Hematopoietic multipotent progenitor cell treated with erythropoietin and hydrocortisone succinate and interleukin-3 and kit ligand, for 15 days (in vitro differentiated cells): ENCODE results near the gene ADAMTSL4.

Source experiments
- DNase-seq: peaks from one replicate; pipeline ENCODE4 v3.0.0-alpha.2; 2015; ENCODE audit warnings: low spot score

The ADAMTSL4 gene

DNA sequence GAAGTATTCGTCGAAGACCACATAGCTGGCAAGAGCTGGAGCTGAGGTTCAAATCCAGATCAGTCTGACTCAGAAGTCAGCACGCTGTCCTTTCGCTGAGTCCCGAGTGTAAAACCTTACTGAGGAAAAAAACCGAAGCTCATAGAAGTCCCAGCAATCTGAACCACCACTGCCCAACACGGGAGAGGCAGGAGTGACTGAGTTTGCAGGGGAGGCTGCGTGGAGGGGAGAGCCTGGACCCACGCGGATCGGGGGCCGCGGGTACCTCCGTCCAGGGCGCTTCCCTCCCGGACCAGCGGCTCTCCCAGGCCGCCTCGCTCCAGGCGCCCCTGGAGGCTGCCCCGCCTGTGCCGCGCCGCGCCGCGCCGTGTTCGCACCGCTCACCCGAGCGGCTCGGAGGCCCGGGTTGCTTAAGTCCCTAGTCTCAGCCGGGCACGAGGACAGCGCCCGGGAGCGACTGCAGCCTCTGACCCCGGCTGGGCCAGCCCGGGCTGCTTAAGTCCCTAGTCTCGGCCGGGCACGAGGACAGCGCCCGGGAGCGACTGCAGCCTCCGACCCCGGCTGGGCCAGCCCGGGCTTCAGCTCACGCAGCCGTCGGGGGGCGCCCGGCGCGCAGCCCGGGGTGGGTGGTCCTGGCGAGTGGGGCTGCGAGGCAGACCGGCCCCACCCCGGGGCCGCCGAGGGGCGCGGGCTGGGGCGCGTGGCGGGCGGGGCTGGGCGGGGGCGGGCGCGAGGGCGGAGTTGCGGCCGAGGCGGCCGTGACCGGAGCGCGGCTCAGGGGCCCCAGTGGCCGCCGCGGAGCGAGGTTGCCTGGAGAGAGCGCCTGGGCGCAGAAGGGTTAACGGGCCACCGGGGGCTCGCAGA lies at the start of gene ADAMTSL4:
Gene ADAMTSL4 (plus strand): TSS at position 777 of the 864 bp plus-strand sequence. CDS start 2,881 bp downstream, outside the sequence.
- DNase-seq = peak; percentile 24

DNA sequence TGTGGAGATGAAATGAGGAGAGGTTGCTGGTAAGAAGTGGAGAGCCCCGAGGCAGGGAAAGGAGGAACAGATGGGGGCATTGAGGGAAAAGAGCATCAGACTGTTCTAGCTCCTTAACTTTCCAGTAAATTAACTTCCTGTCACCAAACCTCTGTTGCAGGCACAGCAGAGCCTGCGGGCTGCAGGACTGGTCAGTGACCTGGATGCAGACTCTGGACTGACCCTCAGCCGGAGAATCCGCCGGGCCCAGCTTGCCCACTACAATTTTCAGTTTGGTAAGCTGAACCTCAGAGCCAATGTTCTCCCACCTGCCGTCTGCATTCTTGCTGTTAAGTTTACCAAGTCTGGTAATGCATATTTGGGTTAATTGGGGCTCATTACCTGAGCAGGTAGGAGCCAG lies 43.8 kb upstream of the ADAMTSL4 start:
- no peak for DNase-seq

DNA sequence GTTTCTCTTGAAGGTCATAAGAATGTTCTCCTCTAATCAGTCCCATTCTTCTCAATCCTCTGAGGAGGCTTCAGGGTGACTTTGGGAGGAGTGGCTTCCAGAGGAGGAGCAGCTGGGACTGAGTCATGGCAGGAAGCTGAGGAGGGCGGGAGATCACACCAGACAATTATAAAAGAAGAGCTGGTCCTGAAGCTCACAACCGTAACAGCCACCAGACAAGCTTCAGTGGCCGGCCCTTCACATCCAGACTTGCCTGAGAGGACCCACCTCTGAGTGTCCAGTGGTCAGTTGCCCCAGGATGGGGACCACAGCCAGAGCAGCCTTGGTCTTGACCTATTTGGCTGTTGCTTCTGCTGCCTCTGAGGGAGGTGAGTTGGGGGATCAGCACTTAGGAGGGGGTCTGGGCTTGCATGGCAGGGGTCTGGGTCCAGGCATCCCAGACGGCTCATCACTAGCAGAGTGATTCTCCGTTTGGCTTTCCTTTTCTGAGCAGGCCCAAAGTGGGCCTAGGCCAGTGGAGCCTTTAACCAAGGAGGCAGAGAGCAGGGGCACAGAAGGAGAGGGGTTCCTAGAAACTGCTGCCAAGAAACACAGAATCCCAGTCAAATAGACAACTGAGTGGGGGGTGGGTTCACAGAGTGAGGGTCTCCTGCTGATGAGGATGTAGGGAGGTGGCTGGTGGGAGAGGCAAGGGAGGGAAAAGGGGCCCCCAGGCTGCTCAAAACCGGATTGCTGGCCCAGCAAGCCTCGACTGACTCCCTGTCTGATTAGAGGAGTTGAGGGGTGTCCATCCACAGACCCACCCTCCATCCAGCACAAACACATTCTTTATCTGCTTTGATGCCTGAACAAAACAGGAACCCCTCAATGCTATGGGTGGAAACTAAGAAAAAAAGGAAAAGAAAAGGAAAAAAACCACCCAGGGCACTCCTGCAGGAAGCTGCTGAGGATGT lies 41.0 kb upstream of the ADAMTSL4 start, which contains the start of gene ECM1:
Gene ECM1 (plus strand): TSS at position 198 of the 953 bp plus-strand sequence. CDS start 101 bp downstream, at position 299.
- DNase-seq = no peak

DNA sequence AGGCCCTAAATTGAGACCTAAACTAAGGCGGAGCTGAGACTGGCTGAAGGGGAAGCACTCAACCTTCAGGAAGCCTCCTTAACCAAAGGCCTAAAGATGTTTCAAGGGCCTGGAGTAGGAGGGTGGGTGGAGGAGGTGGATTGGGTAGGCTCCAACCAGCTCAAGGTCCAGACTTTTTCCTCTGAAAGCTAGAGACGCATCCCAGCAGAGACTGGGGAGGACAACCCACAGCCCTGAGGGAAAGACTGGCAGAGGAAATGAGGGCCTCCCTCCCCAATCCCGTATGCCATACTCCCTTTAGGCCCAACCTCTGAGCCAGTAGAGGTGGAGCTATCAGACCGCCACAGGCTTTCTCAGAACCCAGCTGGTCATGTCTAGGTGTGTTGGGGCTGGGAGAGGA lies 40.2 kb upstream of the ADAMTSL4 start:
- DNase-seq = no peak

DNA sequence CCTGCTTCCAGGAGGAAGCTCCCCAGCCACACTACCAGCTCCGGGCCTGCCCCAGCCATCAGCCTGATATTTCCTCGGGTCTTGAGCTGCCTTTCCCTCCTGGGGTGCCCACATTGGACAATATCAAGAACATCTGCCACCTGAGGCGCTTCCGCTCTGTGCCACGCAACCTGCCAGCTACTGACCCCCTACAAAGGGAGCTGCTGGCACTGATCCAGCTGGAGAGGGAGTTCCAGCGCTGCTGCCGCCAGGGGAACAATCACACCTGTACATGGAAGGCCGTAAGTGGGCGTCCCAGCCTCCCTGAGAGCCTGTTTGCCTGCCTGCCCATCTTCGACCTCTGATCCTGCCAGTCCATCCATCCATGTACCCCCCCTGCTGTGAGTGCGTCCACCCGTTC lies 37.7 kb upstream of the ADAMTSL4 start:
- no peak for DNase-seq

DNA sequence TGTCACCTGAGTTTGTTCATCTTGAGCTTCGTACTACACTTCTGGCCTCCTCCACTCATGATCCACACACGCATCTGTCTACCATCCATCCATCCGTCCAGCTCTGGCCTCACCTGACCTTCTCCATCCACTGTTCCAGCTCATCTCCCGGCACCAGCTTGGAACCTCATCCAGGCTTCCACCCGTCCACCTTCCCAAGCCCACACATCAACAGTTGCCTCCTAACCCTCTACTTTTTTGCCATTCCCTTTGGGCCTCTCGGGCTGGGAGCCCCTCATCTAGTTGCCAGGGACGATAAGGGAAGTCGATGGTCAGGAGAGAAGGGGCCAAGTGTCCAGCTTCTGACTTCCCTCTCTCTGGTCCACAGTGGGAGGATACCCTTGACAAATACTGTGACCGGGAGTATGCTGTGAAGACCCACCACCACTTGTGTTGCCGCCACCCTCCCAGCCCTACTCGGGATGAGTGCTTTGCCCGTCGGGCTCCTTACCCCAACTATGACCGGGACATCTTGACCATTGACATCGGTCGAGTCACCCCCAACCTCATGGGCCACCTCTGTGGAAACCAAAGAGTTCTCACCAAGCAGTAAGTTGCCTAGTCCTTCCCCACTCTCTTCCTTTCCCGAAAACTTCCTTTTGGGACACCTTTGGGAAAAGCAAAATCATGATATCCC lies 37.1 kb upstream of the ADAMTSL4 start:
- no peak for DNase-seq

DNA sequence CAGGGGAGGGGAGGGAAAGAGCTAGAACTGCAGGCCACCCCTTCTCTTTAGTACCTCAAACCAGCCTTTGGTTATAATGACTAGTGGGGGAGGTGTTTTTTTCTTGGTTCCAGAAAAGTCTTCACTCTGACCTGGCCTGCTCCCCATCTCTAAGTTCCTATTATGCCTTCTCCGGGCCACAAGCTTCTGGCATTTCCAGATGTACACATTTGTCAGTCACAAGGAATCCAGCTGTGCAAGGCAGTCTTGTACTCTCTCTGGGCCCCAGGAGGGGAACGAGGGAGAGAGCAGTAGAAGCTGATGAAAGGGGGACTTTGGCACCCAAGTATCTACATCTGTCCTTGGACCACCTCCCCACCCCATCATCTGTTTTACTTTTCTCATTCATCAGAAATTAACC lies 36.4 kb upstream of the ADAMTSL4 start:
- no peak for DNase-seq

DNA sequence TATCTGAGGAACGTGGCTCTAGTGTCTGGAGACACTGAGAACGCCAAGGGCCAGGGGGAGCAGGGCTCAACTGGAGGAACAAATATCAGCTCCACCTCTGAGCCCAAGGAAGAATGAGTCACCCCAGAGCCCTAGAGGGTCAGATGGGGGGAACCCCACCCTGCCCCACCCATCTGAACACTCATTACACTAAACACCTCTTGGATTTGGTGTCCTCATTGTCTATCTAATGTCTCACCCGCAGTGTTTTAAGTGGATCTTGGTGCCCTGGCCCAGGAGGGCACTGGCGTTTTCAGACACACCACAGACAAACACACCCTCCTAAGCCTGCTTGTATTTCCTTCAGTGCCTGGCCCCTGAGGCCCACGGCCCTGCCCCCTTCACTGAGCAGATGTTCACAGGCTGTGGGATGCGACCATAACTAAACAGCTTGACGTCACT lies 35.8 kb upstream of the ADAMTSL4 start:
- DNase-seq = peak; percentile 62

DNA sequence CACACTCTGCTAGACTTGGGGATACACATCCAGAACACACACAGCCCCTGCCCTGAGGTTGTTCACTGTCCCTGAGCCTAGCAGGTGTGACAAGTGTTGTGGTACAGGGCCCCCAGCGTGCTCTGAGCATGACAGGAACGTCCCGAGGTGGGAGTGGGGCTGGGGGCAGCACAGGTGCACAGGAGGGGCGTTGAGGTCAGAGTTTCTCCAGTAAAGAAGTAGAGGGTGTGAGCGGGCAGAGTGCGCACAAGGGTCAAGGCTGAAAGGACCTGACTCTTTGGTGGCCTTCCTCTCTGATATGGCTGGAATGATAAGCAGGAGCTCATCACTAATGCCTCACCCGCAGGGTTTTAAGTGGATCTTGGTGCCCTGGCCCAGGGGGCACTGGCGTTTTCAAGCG lies 34.9 kb upstream of the ADAMTSL4 start:
- DNase-seq = no peak

DNA sequence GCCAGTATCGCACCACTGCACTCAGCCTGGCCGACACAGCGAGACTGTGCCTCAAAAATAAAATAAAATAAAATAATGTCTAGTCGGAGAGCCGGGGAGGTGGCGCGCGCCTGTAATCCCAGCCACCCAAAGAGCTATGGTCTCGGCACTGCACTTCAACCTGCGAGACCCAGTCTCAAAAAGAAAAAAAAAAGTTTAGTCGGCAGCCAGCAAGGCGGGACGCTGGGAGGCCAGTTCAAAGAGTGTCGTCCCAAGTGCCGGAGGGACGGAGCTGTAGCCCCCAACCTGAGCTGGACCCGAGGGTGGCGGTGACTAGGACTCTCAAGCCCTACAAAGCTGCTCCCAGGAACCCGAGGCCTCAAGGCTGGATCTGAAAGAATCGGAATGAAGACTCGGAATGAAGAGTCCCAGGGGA lies 34.3 kb upstream of the ADAMTSL4 start:
- no peak for DNase-seq

DNA sequence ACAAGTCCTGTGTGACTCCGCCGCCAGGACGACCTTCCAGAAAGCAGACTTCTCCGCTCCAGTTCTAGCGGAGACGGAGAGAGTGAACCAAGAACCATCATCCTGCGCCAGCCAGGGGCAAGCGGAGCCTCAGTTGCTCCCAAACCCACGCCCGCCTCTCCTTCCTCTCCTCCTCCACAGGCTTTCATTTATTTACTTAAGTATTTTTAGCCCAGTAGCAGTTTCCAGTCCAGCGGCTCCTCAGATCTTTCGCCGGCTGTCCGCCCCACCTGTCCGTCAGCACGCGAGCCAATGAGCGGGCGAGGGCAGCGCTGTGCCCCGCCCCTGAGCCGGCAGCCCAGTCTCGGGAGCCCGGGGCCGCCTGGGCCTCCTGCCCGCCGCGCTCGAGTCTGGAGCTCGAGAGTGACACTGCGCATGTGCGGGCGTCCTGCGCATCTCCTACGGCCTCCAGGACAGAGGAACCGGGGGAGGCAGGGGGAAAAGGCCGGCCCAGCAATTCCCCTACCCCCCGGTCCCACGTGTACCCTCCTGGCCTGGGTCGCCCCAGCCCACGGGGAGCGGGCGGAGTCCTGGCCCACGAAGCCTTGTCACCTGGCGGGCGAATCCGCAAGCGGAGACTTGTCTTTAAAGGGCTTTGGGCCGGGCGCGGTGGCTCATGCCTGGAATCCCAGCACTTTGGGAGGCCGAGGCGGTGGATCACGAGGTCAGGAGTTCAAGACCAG lies 33.7 kb upstream of the ADAMTSL4 start, which contains the start of gene FALEC:
Gene FALEC (plus strand): TSS at position 425 of the 722 bp plus-strand sequence.
- peak; percentile 96 for DNase-seq

DNA sequence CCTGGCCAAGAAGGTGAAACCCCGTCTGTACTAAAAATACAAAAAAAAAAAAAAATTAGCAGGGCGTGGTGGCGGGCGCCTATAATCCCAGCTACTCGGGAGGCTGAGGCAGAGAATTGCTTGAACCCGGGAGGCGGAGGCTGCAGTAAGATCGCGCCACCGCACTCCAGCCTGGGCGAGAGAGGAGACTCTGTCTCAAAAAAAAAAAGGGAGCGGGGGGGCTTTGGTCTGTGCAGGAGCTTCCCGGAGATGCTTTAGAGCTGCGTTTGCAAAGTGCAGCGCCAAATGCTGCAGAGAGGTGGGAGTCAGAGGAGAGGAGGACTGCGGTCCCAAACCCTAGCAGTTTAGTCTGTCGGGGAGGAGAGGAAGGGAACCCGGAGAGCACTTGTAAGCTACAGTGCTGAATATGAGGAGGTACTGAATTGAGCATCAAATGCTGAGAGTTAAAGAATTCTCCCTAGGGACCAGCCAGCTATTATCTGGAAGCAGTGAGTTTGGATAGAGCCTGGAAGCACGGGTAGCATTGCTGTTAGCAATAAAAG lies 33.1 kb upstream of the ADAMTSL4 start:
- no peak for DNase-seq

DNA sequence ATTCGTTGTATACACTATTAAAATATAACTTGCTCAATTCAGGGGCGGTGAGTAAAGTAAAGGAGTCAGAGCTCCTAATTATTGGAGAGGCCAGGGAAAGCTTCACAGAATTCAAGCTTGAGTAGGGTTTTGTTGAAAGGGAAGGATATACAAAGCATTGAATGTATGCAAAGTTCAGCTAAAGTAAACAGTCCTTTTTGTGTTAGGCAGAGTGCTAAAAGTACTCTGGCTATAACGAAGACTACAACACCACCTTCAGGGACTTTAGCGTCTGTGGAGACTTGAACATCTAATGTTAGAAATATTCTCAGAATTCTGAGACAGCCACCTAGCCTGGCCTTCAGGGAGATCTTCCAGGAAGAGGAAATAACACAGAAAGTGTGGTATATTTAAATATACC lies 32.6 kb upstream of the ADAMTSL4 start:
- no peak for DNase-seq

DNA sequence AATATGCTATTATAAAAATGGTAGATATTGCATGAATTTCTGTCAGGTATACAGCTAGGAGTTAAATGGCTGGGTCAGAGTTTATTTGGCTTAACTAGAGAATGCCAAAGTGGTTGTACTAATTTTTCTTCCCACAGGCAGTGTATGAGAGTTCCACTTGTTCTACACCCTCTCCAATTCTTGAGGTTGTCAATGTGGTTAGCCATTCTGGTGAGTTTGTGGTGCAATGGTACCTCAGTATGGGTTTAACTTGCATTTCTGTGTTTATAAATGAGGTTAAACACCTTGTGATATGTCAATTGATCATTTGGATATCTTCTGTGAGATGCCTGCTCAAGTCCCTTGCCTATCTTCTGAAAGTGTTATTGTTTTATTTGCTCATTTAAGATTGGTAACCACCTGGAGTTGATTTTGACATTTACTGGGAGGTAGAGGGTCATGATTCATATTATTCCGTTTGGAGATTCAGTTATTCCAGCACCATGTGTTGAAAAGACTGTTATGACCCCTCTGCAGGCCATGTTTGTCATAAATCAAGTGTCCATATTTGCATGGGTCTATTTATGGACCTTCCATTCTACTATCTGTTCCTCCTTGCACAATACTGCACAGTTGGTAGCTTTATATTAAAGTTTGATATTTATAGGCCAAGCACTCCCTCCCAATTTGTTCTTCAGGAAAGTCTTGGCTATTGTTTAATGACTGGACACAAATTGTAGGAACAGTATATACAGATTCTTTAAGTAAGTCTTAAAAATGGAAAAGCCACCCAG lies 27.8 kb upstream of the ADAMTSL4 start:
- DNase-seq = no peak

DNA sequence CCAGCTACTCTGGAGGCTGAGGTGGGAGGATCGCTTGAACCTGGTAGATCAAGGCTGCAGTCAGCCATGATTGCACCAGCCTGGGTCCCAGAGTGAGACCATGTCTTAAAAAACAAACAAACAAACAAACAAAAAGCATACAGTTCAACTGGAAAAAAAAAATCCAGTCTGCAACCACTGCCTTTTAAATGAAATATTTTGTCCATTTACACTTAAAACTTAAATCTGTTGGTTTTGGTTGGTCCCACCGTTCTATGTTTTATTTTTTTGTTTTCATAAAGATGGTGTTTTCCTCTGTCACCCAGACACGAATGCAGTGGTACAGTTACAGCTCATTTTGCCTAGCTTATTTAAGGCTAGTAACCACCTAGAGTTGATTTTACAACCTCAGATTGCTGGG lies 23.9 kb upstream of the ADAMTSL4 start:
- DNase-seq = no peak

DNA sequence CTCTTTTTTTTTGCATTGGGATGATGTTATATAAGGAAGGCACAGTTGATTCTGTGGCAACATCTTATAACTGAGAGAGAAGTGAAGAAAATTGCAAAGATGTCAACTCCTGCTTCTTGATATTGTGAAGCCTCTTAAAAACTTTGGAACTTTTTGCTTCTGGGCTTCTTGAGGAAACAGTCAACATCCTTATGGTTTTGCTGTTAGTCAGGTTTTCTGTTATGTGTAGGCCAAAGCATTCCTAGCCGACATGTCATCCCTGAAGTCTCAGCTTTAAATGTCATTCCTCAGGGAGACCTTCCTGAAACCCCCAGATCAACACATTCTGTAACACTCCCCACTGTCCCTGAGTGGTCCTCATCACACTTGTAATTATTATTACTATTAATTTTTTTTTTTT lies 21.0 kb upstream of the ADAMTSL4 start:
- DNase-seq = no peak

DNA sequence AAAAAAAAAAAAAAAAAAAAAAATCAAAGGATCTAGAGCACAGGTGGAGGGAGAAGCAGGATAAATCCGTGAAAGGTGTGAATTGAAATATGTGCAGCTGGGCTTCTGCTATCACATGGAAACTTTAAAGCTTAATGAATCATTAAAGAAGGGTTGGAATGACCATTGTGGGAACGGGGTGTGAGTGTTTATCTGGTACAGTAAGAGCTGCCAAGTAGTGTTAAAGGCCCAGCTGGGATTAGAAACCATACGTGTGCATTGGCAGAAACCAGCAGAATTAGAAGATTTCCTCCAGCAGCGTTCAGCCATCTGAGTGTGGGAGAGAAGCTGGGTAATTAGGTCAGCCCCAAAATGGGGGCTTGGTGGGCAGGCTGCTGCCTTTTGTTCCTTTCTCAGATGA lies 20.2 kb upstream of the ADAMTSL4 start:
- no peak for DNase-seq

DNA sequence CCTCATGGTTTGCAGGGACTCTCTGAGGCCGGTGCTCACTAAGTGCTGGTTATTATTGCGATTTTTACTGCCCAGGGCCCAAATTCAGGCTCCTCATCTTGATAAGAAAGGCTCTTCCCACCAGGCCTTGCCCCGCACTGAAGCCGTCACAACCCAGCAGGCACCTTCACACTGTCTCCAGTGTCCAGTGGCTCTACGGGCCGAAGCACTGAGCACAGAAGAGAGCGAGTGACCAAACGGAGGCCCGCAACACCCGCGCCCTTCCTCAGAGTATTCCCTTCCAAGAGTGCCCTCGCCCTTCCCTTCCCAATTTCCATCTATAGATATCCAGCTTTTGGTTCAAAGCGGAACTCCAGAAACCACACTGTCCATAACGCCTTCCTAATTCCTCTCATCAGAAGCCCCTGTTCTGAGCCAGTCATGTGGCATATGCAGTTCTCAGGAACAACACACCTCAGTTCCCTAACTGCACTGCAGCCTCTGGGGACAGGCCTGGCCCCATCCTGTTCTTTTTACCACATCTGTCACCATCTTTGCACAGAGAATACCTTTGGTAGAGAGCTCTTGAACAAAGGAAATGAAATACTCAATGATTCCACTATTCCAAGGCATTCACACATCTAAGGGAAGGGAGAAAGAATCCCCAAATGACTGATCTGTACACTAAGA lies 18.6 kb upstream of the ADAMTSL4 start:
- DNase-seq = no peak

DNA sequence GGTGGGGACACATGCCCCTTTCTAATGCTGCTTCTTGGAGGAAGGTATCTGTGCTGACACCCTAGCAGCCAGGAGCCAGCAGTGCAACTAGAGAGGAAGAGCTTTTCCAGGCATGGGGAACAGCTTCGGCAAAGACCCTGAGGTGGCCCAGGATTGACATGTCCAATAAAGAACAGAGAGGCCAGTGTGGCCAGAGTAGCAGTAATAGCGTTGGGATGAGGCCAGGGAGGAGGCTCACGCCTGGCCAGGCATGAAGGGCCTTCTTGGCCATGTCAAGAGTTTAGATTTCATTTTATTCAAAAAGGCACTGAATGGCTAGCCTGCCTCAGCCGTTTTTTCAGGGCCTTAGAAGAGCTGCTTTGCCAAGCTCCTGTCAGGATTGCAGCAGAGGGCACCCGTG lies 16.3 kb upstream of the ADAMTSL4 start:
- no peak for DNase-seq

DNA sequence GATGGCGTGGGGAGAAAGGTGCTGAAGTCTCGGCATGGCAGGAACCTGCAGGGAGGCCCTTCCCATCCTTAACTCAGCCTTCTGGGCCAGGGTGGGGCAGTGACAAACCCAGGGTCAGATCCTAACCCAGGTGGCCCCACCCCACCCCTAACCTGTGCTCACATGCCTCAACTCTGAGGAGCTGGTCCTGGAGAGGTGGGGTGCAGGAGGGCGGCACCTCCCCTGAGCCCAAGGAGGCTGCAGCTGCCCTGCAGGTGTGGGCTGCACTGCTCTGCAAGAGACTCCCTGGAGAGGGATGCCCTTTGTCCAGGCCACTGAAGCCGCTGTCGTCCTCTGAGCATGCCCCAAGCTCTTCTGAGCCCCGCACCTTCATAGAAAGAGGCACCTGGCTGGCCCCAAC lies 15.2 kb upstream of the ADAMTSL4 start:
- DNase-seq = no peak
